HG02588 (cell line): ENCODE results near the gene CTDSPL.
"Not testable (repeated sequence)": the region's sequence is repeated elsewhere in the genome, so short reads cannot be mapped to it uniquely, and the experiment has no call there.

Experiments
- ATAC-seq: cut with Tn5 transposase; IDR thresholded peaks from one replicate; pipeline ENCODE4 v1.9.1; 2021; ENCODE audit warnings: mild to moderate bottlenecking, moderate library complexity; ENCODE audit not compliant: unreplicated experiment

The CTDSPL gene, protein sequence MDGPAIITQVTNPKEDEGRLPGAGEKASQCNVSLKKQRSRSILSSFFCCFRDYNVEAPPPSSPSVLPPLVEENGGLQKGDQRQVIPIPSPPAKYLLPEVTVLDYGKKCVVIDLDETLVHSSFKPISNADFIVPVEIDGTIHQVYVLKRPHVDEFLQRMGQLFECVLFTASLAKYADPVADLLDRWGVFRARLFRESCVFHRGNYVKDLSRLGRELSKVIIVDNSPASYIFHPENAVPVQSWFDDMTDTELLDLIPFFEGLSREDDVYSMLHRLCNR

DNA sequence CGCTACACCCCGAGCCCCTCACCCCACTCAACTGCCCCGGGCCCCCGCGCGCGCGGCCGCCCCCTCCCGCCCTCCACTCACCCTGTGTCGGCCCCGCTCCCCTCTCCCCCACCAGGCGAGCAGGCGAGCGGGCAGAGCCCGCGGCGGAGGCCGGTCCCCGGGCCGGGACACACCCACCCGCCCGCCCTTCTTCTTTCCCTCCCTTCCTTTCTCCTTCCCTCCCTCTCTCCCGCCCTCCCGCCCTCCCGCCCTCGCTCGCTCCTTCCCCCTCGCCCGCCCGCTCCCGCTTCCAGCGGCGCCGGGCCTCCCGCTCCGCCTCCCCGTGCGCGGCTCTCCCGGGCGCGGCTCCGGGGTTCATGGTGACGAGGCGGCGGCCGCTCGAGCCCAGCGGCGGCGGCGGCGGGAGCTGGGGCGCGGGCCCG lies at the start of gene CTDSPL:
Gene CTDSPL (plus strand): TSS at position 261 of the 422 bp plus-strand sequence. CDS start 320 bp downstream, outside the sequence.
- ATAC-seq: no peak

DNA sequence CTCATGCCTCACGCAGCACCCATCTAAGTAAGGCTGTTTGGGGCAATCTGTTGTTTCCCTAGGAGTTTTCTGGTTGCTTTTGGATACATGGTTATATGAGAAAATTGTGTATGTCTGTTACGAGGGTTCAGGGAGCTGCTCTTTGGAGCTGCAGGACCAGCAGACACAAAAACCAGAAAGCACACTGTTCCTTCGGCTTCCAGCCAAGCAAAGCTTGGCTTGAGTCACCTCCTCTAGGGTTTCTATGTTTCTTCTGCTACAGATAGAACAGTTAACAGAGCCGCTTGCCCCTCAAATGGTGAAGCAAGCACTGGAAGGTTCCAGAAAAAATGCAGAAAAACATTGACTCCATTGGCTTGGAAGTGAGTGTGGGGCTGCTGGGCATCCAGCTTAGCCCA lies 49.2 kb upstream of the CTDSPL start:
- no peak for ATAC-seq

DNA sequence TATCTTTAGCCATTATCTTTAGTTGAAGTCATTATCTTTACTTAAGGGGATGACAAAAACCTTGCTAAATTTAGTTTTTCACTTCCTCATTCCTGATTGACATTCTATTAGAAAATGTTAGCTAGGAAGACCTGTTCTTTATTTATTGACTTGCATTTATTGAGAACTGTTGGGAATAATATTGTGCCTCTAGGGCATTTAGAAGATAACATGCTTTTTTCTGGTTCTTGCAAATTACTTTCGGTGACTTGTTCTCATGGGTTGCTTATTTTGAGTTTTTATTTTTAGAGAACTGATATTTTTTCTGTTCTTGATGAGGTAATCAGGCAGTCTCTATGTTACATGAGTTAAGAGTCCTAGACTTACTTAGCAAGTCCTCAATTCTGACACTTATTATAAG lies 48.3 kb upstream of the CTDSPL start:
- ATAC-seq: no peak

DNA sequence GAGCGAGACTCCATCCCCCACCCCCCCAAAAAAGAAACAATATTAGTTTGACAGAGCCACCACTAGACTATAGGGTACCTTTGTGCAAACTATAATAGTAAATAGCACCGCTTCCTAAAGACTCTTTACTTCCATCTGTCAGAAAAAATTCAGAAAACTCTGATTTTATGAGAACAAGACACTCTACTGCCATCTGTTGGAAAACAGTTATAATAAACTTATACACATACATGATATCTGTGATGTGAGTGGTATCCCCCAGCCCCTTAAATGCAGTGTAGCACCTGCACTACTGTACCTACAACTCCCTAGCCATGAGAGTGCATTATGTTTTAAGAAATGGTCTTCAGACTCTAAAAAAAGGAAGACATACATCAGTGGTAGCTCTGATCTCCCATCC lies 47.1 kb upstream of the CTDSPL start:
- no peak for ATAC-seq

DNA sequence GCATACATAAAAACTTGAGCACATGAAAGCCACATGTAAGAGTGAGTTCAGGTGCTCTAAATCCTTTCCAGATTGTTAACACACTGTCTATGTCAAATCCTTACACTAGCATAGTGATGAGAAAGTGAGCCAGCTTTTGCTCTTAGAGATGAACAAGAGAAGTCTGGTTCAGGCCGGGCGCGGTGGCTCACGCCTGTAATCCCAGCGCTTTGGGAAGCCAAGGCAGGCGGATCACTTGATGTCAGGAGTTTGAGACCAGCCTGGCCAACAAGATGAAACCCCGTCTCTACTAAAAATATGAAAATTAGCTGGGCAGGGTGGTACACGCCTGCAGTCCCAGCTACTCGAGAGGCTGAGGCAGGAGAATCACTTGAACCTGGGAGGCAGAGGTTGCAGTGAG lies 46.5 kb upstream of the CTDSPL start:
- not testable (repeated sequence) for ATAC-seq

DNA sequence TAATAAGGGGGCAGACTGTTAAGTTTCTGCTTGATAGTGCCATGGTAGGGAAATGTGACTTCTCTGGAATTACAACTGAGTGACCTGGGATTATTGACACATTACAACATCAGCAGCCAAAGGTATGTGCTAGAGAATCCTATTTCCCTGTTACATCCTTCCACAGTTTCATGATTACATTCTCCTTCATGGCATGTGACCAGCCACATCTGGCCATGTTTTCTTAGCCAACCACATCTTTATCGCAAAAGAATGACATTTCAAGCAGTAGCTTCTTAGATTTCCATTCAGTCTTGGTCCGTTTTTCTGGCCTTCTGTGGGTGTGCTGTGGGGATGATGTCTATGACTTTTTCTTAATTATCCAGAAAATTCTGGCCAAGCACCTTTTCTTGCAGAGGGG lies 45.4 kb upstream of the CTDSPL start:
- no peak for ATAC-seq

DNA sequence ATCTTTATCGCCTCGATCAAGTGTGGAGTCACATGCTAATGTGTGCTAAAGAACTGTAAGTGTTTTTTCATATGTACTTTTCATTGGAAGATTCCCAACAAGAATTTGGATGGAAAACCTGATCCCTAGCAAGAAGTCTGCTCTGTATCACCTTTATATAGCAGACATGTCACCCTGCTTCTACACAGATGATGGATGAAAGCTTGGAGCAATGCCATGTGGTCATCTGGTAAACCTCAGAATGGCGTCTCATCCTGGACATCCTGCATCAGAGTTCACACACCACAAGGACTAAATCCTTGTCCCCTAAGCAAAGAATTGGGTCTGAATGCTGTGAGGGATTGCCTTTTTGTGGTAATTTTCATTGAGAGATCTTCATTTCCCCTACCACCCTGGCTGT lies 42.1 kb upstream of the CTDSPL start:
- ATAC-seq: no peak

DNA sequence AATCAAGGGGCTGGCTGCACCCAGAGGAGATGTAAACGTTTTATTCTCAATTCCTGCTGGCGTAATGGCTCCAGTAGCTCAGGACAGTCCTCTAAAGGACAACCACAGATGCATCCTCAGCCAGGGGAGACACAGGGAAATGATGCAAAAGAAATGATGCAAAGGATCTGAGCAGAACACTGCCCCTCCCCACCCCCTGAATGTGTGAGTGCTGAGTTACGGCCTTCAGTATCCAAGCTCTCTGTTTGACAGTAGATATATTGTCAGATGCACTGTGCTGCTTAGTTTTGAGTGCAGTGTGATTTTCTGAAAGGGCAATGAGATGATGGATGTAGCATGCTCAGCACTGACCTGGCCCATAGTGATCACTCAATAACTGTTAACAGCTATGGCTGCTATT lies 41.4 kb upstream of the CTDSPL start:
- ATAC-seq: no peak

DNA sequence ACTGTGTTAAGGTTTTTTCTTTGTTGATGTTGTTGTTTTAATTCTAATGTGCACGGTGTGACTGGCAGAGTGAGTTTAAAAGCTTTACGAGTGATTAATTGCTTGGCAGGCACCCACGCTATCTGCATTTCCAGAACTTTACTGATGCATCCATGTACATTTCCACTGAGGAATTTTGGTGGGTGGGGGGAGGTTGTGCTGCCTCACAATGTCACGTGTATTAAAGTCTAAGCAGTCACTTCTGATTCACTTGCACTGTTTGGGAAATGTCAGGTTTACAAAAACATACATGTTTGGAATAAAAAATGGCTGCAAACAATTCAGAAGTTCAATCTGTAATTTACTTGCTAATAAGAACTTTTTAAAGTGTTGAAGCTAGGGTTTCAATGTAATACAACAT lies 38.5 kb upstream of the CTDSPL start:
- no peak for ATAC-seq

DNA sequence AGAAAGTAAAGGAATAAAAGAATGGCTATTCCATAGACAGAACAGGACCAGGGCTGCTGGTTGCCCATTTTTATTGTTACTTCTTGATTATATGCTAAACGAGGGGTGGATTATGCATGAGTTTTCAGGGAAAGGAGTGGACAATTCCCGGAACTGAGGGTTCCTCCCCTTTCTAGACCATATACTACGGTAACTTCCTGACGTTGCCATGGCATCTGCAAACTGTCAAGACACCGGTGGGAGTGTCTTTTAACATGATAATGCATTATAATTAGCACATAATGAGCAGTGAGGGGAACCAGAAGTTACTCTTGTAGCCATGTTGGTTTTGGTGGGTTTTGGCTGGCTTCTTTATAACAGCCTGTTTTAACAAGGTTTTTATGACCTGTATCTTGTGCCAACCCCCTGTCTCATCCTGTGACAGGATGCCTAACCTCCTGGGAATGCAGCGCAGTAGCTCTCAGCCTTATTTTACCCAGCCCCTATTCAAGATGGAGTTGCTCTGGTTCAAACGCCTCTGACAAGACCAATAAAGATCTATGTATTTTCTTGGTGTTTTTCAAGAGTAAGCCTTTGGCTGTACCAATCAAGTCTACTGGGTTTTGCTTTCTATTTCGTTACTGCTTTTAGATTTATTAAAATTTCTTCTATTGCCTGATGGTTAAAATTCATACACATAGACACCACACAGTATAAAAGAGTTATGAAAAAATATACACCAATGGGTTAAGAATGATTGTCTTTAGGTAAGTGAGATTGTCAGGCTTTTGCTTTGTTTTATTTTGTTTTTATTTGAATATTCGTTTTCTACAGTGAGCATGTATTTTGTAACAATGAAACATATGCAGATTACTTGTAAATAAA lies 37.4 kb upstream of the CTDSPL start:
- no peak for ATAC-seq

DNA sequence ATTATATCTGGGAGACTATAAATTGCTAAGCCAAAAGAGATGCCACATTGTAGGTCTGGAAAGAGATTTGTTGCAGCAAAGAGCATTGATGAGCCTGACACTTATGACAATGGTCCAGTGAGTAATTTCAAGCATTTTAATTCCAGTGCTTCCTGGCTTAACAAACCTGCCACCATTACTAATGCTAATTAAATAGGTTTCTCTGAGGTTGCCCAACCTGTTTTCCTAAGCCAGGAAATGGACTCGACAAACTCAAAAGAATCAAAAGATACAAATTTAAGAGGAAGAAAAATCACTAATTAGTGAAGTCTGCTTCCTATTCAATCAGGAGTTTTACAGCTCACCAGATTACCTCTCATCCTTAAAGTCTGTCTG lies 36.7 kb upstream of the CTDSPL start:
- ATAC-seq: no peak

DNA sequence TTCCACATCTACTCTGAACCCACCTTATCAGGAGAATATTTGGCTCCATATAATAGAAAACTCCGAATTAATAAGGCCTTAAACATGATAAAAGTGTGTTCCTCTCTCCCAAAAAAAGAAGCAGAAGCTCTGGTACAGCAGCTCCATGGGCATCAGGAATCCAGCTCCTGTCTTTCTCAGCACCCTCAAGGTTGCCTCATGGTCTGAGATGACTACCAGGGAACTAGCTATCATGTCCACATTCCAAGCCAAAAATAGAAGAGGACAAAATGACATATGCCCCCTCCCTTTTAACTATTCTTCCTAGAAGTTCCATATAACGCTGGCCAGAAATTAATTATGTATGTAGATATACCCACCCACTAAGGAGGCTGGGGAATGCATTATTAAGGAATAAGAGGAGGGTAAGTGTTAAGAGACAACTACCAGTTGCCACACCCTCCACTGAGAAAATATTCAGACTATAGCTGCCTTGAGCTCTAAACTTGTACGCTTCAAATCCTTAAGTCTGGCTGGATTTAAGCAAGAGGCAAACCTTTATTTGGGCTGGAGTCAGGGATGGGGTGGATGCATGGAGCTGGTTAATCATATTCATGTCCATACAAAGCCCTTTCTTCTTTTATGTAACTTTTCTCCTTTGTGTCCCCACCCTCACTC lies 35.8 kb upstream of the CTDSPL start:
- no peak for ATAC-seq

DNA sequence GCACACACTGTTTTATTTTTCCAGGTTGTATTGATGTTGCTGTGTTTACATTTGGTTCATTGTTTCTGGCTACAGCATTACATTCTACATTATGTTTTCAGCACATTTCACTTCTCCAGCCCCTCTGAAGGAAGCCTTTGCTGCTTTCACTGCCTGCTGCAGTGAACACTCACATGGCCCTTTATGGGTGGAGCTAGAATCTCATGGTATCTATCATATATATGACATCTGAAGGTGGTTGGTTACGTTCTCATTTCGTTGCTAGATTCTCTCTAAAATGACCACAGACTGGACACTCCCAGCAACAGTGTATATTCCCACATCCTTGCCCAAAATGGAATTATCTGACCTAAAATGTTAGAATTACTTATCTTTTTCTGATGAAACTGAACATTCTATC lies 35.2 kb upstream of the CTDSPL start:
- ATAC-seq: no peak

DNA sequence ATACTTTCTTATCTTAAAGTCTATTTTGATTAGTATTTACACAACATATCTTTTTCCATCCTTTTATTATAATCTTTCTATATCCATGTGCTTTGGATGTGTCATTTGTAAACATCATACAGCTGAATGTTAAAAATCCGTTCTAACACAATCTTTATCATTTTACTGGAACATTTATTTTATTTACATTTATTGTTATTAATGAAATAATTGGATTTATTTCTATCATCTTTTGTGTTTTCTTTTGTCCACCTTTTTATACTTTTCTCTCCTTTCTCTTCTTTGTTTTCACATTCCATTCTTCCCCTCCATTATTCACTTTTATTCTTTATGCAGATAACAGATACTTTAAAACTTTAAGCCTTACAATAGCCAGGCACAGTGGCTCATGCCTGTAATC lies 34.7 kb upstream of the CTDSPL start:
- ATAC-seq: no peak

DNA sequence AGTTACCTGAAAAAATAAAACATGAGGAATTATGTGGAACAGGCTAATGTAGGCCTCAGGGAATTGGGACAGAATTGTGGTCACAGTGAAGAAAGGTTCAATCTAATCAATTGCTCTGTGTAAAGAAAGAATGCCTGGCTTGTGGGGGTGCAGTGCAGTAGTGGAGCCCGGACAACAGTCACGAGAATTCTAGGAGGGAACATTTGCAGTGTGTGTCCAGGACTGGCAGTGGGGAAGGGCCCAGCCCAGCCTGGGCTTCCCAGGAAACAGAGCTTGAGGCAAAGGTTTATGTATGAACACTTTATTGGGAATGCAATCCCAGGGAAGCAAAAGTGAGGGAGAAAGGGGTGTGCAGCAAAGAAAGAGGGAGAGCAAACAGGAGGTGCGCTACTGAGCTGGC lies 29.2 kb upstream of the CTDSPL start:
- no peak for ATAC-seq

DNA sequence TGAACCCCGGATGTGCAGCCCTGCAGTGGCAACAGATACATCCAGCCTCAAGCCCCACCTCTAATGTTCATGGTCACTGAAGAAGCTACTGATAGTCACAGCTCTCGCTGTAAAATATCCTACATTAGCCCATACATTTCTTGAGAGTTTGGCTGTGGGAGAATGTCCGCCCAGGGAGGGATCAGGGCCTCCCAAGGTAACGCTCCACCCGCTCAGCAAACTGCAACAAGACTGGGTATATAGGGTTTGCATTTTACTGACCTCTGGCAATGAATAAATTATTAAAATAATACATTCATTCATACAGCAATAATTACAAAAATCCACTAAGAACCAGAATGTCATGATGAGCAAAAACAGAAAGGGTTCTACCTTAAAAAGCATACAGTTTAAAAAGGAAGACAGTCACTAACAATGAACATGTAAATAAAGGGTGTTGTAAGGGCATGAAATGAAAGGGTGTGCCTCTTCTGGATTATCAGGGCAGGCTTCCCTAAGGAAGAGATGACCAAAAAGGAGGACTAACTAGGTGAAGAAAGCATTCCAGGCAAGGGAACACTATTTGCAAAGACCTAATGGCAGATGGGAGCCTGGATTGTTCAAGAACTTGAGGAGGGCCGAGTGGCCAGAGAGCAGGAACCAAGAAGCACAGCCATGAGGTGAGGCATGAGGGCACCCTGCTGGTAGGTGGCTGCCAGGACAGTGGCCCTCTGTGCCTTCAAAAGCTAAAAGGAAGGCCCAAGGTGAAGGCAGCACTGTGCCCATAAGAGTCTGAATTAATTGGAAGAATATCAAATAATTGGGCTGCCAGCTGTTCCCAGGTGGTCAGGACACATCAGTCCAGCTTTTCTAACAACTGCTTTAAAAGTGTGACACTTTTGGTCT lies 28.1 kb upstream of the CTDSPL start:
- ATAC-seq: no peak

DNA sequence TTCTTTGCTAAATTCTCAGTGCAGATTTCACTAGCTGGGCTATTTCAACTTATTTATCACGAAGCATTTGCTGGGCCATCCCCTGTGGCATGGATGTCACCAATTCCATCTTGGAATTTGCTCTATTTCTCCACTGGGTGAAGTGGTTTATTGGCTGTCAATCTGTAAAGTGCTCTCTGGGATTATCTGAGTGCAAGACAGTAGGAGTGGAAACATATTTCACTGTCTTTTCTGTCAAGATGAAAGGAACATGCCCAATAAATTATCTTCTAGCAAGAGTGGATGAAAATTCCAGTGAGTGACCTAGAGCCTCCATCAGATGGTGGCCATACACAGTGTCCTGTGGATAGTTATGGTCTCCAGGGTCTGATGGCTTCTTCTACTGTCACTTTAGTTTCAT lies 25.1 kb upstream of the CTDSPL start:
- ATAC-seq: no peak

DNA sequence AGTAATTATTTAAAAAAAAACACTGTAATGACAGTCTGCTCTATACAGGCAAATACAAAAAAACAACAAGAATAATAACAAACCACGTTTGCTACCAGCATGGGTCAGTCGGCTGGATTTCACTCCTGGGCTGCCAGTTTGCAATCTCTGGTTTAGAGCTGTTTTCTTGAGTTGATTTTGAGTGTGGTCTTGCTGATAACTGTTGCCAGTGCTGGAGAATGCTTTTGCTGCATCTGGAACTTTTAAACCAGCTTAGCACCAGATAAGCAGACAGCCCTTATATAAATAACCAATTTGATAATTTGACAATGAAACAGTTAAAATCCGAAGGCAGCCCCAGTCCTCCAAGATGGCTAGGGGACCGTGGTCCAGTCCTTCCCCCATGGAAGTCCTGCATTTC lies 14.0 kb upstream of the CTDSPL start:
- ATAC-seq: no peak

DNA sequence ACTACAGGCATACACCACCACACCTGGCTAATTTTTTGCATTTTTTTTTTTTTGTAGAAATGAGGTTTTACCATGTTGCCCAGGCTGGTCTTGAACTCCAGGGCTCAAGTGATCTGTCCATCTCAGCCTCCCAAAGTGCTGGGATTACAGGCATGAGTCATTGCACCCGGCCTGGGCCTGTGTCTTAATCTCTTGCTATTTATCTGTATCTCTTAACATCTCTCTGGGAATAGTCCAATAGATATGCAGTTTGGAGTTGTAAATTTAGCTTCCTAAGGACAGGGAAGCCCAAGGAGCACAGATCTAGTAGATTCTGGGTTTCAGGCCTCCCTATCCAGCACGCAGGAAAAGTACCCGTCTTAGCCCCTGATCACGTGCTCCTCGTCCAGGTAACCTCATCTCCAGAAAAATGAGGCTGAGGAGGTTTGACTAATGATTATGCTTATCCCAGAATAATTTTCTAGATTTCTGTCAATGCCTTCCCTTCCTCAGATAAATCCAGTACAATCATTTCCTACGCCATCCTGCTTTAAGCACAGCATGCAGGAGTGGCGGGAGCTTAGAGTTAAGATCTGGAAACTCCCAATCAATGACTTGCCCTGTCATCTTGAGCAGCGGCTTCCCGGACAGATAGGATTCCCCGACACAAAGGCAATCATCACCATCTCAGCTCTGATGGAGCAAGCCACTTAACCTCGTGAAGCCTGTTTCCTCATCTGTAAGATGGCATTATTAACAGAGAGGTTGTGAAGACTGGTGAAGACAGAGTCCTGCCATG lies 12.3 kb upstream of the CTDSPL start:
- no peak for ATAC-seq

DNA sequence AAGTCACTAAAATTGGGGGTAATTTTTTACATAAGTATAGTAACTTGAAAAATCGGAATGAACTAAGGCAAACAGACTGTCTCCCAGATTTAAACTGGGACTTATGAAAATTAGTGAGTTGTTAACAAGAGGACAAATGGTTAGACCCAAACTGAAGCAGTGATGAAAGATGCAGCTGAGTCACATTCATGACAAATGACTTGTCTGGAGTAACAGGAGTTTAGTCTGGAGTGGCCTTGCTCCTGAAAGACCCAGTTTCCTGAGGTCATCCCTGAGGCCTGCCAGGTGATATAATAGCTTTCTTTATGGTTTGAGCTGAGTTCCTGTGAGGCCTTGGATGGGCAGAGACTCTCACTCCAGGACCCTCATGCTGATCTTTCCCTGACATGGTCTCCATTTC lies 9.6 kb upstream of the CTDSPL start:
- ATAC-seq: no peak
